Stimulated activated CD4-positive, alpha-beta T cell treated with anti-CD3 and anti-CD28 coated beads, Interleukin-1b, Interleukin-23, amount 100 ng/mL, for 4 hours (primary cell): Measurements from ENCODE around the gene PPARGC1A.

Source experiments
- DNase-seq, 2 donors: peaks; one replicate each; pipeline ENCODE4 v3.0.0-alpha.2; 2020; ENCODE audit warnings: low read depth in 2 of 2

PPARGC1A gene

GRCh38 chr4:23838131-23838530, 51.7 kb downstream of the PPARGC1A start:
- DNase-seq = no peak

DNA sequence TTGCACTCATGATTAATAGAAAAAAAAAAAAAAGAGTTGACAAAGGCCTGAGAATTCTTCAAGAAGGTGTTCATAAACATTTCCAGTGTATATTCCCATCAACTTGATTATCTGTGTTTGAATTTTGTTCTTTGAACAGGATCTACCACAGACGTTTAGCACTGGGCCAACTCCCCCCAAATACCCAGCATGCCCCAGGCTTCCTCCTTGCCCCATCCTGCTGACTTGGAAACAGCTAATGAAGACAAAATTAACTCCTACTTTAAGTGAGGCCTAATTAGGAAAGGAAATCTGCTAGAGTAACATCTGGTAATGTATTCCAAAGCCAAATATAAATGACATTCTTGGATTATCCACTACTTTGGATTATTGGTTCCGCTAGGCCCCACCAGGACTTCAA, 52.5 kb downstream of the PPARGC1A start:
- DNase-seq = no peak

- no peak for DNase-seq
Measured at GRCh38 chr4:23835774-23836478, 53.9 kb downstream of the PPARGC1A start.

- DNase-seq = no peak
Measured at GRCh38 chr4:23828779-23829178, 61.1 kb downstream of the PPARGC1A start.

GRCh38 chr4:23828020-23828715, 61.7 kb downstream of the PPARGC1A start:
- DNase-seq = no peak

GRCh38 chr4:23822181-23822580, 67.7 kb downstream of the PPARGC1A start:
- no peak for DNase-seq

- no peak for DNase-seq
Measured at GRCh38 chr4:23819041-23819511, 70.8 kb downstream of the PPARGC1A start.

DNA sequence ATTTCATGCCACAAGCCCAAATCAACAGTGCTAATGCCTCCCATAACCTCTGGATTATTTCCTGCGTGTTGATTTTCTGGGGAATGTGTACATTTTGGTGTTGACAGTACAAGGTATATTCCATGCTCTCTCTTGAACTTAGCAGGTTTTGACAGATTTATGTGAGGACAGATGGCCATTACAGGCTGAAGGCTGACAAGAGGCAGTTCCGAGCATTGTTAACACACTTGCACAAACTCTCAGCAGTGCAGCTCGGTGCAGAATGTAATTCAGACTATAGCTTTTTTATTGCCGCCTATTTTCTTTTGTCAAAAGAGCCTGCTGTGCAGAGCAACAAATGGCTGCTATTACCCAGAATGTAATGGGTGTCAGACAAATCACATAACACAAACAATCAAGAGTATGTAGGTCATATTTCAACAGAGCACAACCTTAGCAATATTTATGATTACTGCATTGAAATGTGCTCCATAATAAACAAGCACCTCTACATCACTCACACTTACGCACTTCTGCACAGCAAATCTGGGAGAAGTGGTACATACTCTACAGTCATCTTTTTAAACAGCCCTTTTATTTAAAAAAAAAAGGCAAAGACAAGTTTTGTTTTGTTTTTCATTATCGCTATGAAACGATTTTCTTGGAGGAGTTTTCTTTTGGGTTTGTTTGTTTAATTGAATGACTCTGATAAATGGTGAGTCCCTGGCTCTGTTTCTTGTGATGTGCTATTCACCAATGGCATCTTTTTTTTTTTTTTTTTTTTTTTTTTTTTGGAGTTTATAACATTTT, 71.6 kb downstream of the PPARGC1A start:
- DNase-seq = no peak

GRCh38 chr4:23814996-23815660, 74.7 kb downstream of the PPARGC1A start:
- no peak for DNase-seq

DNA sequence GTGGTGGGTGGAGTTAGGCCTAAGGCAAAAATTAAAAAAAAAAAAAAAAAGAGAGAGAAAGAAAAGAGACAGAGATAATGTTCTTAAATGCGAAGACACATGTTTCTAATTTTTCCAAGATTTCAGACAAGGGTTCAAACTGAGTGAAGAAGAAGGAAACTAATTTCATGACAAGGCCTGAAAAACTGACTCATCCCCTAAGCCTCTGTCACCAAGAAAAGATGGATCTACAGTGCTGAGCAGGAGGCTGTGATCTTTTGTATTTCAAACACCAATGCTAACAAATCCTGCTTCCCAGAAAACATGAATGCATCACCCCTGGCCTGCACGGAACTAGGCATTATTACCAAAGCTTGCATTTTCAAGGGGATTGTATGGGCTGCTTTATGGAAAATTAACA, 75.3 kb downstream of the PPARGC1A start:
- no peak for DNase-seq

DNA sequence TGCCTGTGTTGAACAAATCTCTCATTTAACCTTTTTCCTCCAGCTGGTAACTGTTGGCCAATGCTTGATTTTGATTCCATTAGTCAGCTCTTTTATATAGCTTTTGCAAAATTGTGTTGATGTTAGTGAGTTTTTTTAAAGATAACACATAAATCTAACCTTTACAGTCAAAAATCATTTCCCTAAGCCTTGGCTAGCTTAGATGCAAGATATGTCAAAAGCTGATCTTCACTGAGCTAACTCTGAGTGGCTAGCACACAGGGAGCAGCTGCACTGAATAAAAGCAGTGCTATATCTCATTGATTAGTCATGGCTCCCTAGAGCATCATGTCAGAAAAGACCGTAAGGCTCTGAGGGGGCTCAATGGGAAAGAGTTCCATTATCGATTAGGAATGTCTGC, 78.7 kb downstream of the PPARGC1A start:
- DNase-seq = no peak

- DNase-seq = no peak
Measured at GRCh38 chr4:23805450-23805851, 84.4 kb downstream of the PPARGC1A start.

DNA sequence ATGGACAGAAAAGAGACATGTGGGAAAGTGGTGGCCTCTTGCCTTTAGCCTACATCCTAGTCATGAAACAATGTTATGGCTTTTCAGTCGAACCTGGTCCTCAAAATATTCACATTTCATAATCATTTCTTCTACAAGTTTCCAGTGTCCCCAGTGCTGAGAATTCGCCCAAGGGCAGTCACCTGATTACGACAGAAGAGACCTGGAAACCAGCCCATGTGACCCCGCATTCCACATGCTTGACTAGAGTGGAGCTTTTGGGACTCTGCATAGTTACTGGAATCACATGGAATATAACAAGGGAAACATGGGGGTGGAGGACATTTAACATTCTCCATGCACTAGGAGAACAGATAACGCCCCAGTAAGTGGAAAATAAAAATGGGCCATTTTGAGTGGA, 100.1 kb downstream of the PPARGC1A start:
- DNase-seq = no peak

DNA sequence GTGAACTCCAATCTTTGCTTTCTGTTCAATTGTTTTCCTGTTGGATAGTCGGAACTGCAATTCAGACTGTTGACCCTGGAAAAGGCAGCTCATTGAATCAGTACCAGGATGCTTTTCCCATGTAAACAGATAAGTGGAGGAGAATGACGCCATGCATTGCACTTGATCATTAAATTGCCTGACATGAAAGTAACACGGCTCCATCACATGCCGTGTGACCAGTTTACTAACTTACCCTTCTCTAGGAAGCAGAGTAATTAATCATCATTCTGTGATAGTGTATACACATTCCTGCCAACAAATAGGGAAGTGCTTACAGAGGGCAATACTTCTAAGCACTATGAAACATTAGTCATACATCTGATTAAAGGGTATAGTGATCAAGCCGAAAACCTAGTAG, 101.4 kb downstream of the PPARGC1A start:
- DNase-seq = no peak

- no peak for DNase-seq
Measured at GRCh38 chr4:23788027-23788426, 101.8 kb downstream of the PPARGC1A start.

DNA sequence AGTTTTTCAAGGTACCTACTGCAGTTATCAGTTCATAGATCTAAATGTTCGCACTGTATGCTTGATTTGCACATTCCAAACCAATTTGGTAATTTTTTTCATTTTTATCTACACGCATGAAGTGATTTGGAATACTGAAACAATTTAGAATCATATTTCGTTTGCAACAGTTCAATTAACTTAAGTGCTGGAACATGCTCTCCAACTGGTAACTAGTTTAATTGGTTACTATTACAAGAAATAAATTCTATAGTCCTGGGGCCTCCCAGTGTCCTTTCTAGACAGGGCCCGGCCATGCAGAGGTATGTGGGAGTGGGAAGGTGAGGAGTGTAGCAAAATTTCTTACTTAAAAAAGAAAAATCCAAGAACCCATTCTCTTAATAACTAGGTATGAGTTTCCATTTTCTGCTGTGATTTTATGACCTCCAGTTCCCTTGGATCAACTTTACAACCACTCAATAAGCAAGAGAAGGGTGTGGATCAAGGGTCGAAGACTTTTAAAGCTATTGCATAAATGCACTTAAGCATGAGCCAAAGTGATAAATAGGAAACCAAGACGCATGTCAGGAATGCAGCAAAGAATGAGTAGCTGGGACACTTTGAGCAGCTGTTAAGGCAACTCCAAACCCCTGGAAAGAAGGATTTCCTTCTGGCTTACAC, 106.9 kb downstream of the PPARGC1A start:
- DNase-seq = no peak

DNA sequence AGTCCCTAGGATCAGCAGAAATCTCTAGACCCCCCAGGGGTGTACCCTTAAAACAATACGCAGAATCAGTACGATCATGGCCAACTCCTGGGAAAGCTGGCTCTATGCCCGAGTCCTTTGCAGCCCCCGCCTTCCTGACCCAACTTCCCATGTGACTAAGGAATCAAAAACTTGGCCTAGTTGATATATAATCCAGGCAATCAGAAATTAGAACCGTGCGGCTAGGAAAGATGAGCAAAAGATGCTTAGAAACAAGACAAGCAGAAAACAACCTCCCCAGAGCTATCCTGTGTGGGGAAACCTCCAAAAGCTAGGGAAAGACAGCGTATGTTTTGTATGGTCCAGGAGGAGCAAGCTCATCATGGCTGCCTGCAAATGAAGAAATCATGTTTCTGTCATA, 110.0 kb downstream of the PPARGC1A start:
- no peak for DNase-seq

DNA sequence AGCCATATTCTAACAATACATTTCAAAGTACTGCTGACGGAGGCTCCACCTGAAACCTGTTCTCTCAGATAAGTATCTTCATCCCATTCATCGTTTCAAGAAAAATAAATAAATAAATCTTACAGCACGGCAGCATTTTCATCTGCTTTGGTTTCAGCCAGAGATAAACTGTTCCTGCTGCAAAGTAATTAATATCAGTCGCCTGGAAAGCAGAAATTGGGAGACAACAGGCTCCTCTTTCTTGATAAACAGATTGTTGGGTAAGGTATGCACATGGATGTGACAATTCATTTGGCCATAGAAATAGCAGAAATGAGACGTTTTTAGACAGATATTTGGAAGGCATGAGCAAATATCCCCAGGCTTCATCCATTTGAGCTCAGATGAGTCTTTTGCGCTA, 110.4 kb downstream of the PPARGC1A start:
- no peak for DNase-seq

- no peak for DNase-seq
Measured at GRCh38 chr4:23775694-23776093, 114.2 kb downstream of the PPARGC1A start.

- no peak for DNase-seq
Measured at GRCh38 chr4:23774909-23775308, 114.9 kb downstream of the PPARGC1A start.

DNA sequence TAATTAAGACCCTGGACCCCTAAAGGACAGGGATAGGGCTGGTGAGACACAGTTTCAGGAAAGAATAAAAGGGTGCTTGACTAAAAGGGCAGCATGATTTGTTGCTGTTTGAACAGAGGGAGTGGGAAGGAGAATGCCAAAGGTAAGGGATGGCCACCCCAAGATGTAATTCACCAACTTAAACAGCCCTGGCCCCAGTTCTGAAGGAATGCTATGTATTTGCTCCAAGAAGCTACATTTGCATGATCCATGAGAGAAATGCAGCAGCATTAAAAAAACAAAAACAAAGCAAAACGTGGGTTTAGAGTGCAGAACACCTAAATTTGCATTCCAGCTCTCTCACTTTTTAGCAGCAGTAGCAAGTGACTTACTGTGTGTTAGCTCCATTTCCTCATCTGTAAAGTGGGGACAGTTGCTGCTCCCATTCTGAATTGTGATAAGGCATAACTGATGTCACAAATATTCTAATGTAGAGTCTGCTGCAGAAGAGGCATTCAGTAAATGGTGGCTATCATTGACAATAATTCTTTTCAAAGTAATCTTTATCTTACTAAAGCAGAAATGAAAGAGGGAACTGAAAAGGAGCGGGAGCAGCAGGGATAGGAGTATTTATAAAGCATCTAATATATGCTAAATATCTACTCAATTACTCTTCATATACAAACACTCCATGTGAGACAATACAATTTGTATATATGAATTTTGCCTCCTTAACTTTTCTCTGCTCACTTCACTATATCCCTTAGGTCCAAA, 115.8 kb downstream of the PPARGC1A start:
- no peak for DNase-seq
